HepG2 (cell line): ENCODE data around the gene MARCHF9. TPM values are rescaled to one million over a fixed set of nuclear protein-coding genes. Genes with fewer than 3 reads are reported as not detected.

ENCODE experiments used
- BHLHE40 ChIP-seq: IDR thresholded peaks from 2 replicates; pipeline ENCODE4 v1.6.1; 2011; ENCODE audit warnings: low read length, improper control_type of control experiment
- FOXJ3 ChIP-seq: sonication (generic); formaldehyde crosslinking; IDR thresholded peaks from 2 replicates; pipeline ENCODE4 v1.4.0; 2020; ENCODE audit warnings: missing genetic modification reagents, mild to moderate bottlenecking, borderline replicate concordance
- HNF4A ChIP-seq: sonication (generic); formaldehyde crosslinking; IDR thresholded peaks from 2 replicates; pipeline ENCODE4 v1.4.0; 2020; ENCODE audit warnings: missing genetic modification reagents
- KAT7 ChIP-seq: IDR thresholded peaks from 2 replicates; pipeline ENCODE4 v1.6.1; 2018; ENCODE audit warnings: borderline replicate concordance, missing compliant biosample characterization
- LCORL ChIP-seq, 2 experiments: fragments of 450-650 bp in 1 of 2; sonication (generic) in 1 of 2; formaldehyde crosslinking in 1 of 2; IDR thresholded peaks; 2 replicates each; pipeline versions ENCODE4 v1.5.0 to v1.6.1; 2017 to 2020; ENCODE audit warnings: antibody characterized with exemption in 1 of 2, missing genetic modification reagents in 1 of 2
- PHF21A ChIP-seq: sonication (generic); formaldehyde crosslinking; IDR thresholded peaks from 2 replicates; pipeline ENCODE4 v1.5.0; 2020; ENCODE audit warnings: mild to moderate bottlenecking, missing genetic modification reagents
- PHF8 ChIP-seq: sonication (generic); formaldehyde crosslinking; IDR thresholded peaks from 2 replicates; pipeline ENCODE4 v1.5.0; 2020; ENCODE audit warnings: missing genetic modification reagents
- RXRA ChIP-seq: sonication (generic); formaldehyde crosslinking; IDR thresholded peaks from 2 replicates; pipeline ENCODE4 v1.5.1; 2020; ENCODE audit warnings: missing genetic modification reagents
- SNAI1 ChIP-seq: sonication (generic); formaldehyde crosslinking; IDR thresholded peaks from 2 replicates; pipeline ENCODE4 v1.5.0; 2020; ENCODE audit warnings: mild to moderate bottlenecking, missing genetic modification reagents, borderline replicate concordance
- SNAPC2 ChIP-seq: sonication (generic); formaldehyde crosslinking; IDR thresholded peaks from 2 replicates; pipeline ENCODE4 v1.8.1; 2022; ENCODE audit warnings: mild to moderate bottlenecking, missing genetic modification reagents
- ZFP90 ChIP-seq: sonication (generic); formaldehyde crosslinking; IDR thresholded peaks from 2 replicates; pipeline ENCODE4 v1.8.0; 2022; ENCODE audit warnings: missing genetic modification reagents, mild to moderate bottlenecking, inconsistent platforms, borderline replicate concordance
- ZFY ChIP-seq: sonication (generic); formaldehyde crosslinking; IDR thresholded peaks from 2 replicates; pipeline ENCODE4 v1.4.0; 2020; ENCODE audit warnings: missing genetic modification reagents
- ZMYM4 ChIP-seq: sonication (generic); formaldehyde crosslinking; IDR thresholded peaks from 2 replicates; pipeline ENCODE4 v1.8.1; 2023; ENCODE audit warnings: mild to moderate bottlenecking, missing genetic modification reagents
- ZNF12 ChIP-seq: sonication (generic); formaldehyde crosslinking; IDR thresholded peaks from 2 replicates; pipeline ENCODE4 v1.5.0; 2020; ENCODE audit warnings: missing genetic modification reagents
- ZNF260 ChIP-seq: sonication (generic); formaldehyde crosslinking; IDR thresholded peaks from 2 replicates; pipeline ENCODE4 v1.4.0; 2020; ENCODE audit warnings: missing genetic modification reagents, low read depth, mild to moderate bottlenecking, borderline replicate concordance
- ZNF574 ChIP-seq: sonication (generic); formaldehyde crosslinking; IDR thresholded peaks from 2 replicates; pipeline ENCODE4 v1.4.0; 2020; ENCODE audit warnings: missing genetic modification reagents
- ZNF883 ChIP-seq: sonication (generic); formaldehyde crosslinking; IDR thresholded peaks from 2 replicates; pipeline ENCODE4 v1.5.1; 2020; ENCODE audit warnings: mild to moderate bottlenecking, missing genetic modification reagents; ENCODE audit errors: not compliant biosample characterization
- ZUFSP ChIP-seq: sonication (generic); formaldehyde crosslinking; IDR thresholded peaks from 2 replicates; pipeline ENCODE4 v1.9.0; 2021; ENCODE audit warnings: missing genetic modification reagents, mild to moderate bottlenecking, borderline replicate concordance
- polyA plus RNA-seq, 8 experiments: library from polyadenylated mRNA; depleted of rRNA in 3 of 8; stranded (reverse) in 7 of 8; unstranded in 1 of 8; fragments of >200 nt; fragmentation: Illumina TruSeq in 4 of 8; extraction: Trizol in 4 of 8; gene quantifications; 2 replicates each; pipeline versions ENCODE4 v1.2.1 to v1.2.3, GENCODE V29; 2011 to 2016; ENCODE audit warnings: low read depth in 4 of 8, missing spikeins in 1 of 8, mixed read lengths in 1 of 8; ENCODE audit not compliant: insufficient read depth in 1 of 8
- total RNA-seq, 5 experiments: library from RNA; depleted of rRNA; stranded (reverse); fragments of >200 nt; fragmentation: Illumina TruSeq; extraction: Trizol; gene quantifications; 2 replicates each; pipeline ENCODE4 v1.2.3, GENCODE V29; 2016; ENCODE audit warnings: low read depth in 1 of 5
- TF ChIP-seq, protein P1 (sequence below): sonication (generic); formaldehyde crosslinking; IDR thresholded peaks from 2 replicates; pipeline ENCODE4 v1.8.0; 2022; ENCODE audit warnings: mild to moderate bottlenecking, missing genetic modification reagents
- TF ChIP-seq, protein P2 (sequence below): fragments of 450-650 bp; IDR thresholded peaks from 2 replicates; pipeline ENCODE4 v1.6.1; 2016
- TF ChIP-seq, protein P3 (sequence below): sonication (generic); formaldehyde crosslinking; IDR thresholded peaks from 2 replicates; pipeline ENCODE4 v1.8.1; 2023; ENCODE audit warnings: mild to moderate bottlenecking, missing genetic modification reagents, borderline replicate concordance

Gene MARCHF9
- total and polyA plus RNA-seq, 2 of the 13 experiments (the other 11 are each of a cell fraction or from before 2014, with no cell fraction given) = 5.7 to 9.6 TPM

- peak; percentile 90 for TF ChIP-seq ZNF574
- TF ChIP-seq RXRA (CRISPR knock-in tag) = peak; percentile 55; the same call in 1 of the 2 replicates
- peak; percentile 65; the same call in 1 of the 2 replicates for TF ChIP-seq LCORL (IDR thresholded peaks at IDR 0.05)
- peak; percentile 97 for TF ChIP-seq LCORL (CRISPR knock-in tag; IDR thresholded peaks at IDR 0.05)
- peak; percentile 68 for TF ChIP-seq PHF21A (CRISPR knock-in tag)
- TF ChIP-seq PHF8 (CRISPR knock-in tag) = peak; percentile 97
- TF ChIP-seq ZNF260 (CRISPR knock-in tag) = no peak
- no peak for TF ChIP-seq FOXJ3 (CRISPR knock-in tag)
- 0 out of 2 replicates have a peak, but pooled peaks have one; percentile 30 for TF ChIP-seq ZNF12 (CRISPR knock-in tag)
- TF ChIP-seq ZUFSP = no peak
- TF ChIP-seq SNAI1 (CRISPR knock-in tag) = 0 out of 2 replicates have a peak, but pooled peaks have one; percentile 22
- TF ChIP-seq SNAPC2 = peak; percentile 89; the same call in 1 of the 2 replicates
- peak; percentile 90; the same call in 1 of the 2 replicates for TF ChIP-seq ZFP90 (CRISPR knock-in tag)
- peak; percentile 97 for TF ChIP-seq ZFY (CRISPR knock-in tag)
- no peak for TF ChIP-seq BHLHE40
- TF ChIP-seq, protein P1, sequence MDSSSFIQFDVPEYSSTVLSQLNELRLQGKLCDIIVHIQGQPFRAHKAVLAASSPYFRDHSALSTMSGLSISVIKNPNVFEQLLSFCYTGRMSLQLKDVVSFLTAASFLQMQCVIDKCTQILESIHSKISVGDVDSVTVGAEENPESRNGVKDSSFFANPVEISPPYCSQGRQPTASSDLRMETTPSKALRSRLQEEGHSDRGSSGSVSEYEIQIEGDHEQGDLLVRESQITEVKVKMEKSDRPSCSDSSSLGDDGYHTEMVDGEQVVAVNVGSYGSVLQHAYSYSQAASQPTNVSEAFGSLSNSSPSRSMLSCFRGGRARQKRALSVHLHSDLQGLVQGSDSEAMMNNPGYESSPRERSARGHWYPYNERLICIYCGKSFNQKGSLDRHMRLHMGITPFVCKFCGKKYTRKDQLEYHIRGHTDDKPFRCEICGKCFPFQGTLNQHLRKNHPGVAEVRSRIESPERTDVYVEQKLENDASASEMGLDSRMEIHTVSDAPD (CRISPR knock-in tag) = peak; percentile 72; the same call in 1 of the 2 replicates
- peak; percentile 95 for TF ChIP-seq ZMYM4
- TF ChIP-seq, protein P2, sequence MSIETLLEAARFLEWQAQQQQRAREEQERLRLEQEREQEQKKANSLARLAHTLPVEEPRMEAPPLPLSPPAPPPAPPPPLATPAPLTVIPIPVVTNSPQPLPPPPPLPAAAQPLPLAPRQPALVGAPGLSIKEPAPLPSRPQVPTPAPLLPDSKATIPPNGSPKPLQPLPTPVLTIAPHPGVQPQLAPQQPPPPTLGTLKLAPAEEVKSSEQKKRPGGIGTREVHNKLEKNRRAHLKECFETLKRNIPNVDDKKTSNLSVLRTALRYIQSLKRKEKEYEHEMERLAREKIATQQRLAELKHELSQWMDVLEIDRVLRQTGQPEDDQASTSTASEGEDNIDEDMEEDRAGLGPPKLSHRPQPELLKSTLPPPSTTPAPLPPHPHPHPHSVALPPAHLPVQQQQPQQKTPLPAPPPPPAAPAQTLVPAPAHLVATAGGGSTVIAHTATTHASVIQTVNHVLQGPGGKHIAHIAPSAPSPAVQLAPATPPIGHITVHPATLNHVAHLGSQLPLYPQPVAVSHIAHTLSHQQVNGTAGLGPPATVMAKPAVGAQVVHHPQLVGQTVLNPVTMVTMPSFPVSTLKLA = peak; percentile 98
- no peak for TF ChIP-seq KAT7 (CRISPR knock-in tag)
- TF ChIP-seq ZNF883 (CRISPR knock-in tag) = peak; percentile 63
- TF ChIP-seq, protein P3, sequence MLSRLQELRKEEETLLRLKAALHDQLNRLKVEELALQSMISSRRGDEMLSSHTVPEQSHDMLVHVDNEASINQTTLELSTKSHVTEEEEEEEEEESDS (CRISPR knock-in tag) = 0 out of 2 replicates have a peak, but pooled peaks have one; percentile 70
- 0 out of 2 replicates have a peak, but pooled peaks have one; percentile 5 for TF ChIP-seq HNF4A (CRISPR knock-in tag)
Measured at GRCh38 chr12:57771873-57772428, 17.0 kb downstream of the MARCHF9 start, which contains the start of gene METTL1 (continued).
